HG02588 (cell line): Measurements from ENCODE around the gene ZNF22.

Experiments
- ATAC-seq: cut with Tn5 transposase; IDR thresholded peaks from one replicate; pipeline ENCODE4 v1.9.1; 2021; ENCODE audit warnings: mild to moderate bottlenecking, moderate library complexity; ENCODE audit not compliant: unreplicated experiment

ZNF22 gene

GRCh38 chr10:44988957-44989585 lies 11.7 kb upstream of the ZNF22 start:
- ATAC-seq, result no peak

- no peak for ATAC-seq
Observed at GRCh38 chr10:44989597-44990301, 11.0 kb upstream of the ZNF22 start.

GRCh38 chr10:44990302-44990655 lies 10.4 kb upstream of the ZNF22 start:
- no peak for ATAC-seq

GRCh38 chr10:44990965-44991364 lies 9.8 kb upstream of the ZNF22 start:
- ATAC-seq, result no peak

GRCh38 chr10:44991571-44991970 lies 9.2 kb upstream of the ZNF22 start:
- ATAC-seq, result no peak

GRCh38 chr10:44992070-44992731 lies 8.5 kb upstream of the ZNF22 start:
- ATAC-seq, result no peak

GRCh38 chr10:44992732-44993225 lies 7.9 kb upstream of the ZNF22 start:
- no peak for ATAC-seq

GRCh38 chr10:44993226-44993921 lies 7.3 kb upstream of the ZNF22 start:
- ATAC-seq, result no peak

GRCh38 chr10:44993922-44994751 lies 6.6 kb upstream of the ZNF22 start:
- ATAC-seq, result no peak

- no peak for ATAC-seq
Observed at GRCh38 chr10:44994752-44995530, 5.8 kb upstream of the ZNF22 start.

GRCh38 chr10:44995581-44995913 lies 5.2 kb upstream of the ZNF22 start:
- no peak for ATAC-seq

GRCh38 chr10:44995914-44996669 lies 4.6 kb upstream of the ZNF22 start:
- no peak for ATAC-seq

- no peak for ATAC-seq
Observed at GRCh38 chr10:44997105-44997748, 3.5 kb upstream of the ZNF22 start.

- no peak for ATAC-seq
Observed at GRCh38 chr10:44998146-44998631, 2.5 kb upstream of the ZNF22 start.

GRCh38 chr10:45000138-45000751 lies 478 bp upstream of the ZNF22 start:
- ATAC-seq, result no peak

- peak; percentile 72 for ATAC-seq
Observed at GRCh38 chr10:45001381-45002148, 842 bp downstream of the ZNF22 start.

- ATAC-seq, result no peak
Observed at GRCh38 chr10:45003432-45004000, 2.8 kb downstream of the ZNF22 start.
